Stimulated activated CD4-positive, alpha-beta T cell treated with anti-CD3 and anti-CD28 coated beads, Interleukin-1b, Interleukin-23, amount 100 ng/mL, for 48 hours (primary cell): ENCODE data around the gene NRXN3.

Source experiments
- DNase-seq: peaks from one replicate; pipeline ENCODE4 v3.0.0-alpha.2; 2020

The NRXN3 gene

GRCh38 chr14:78849952-78850351 is 679.8 kb downstream of the NRXN3 start:
- no peak for DNase-seq

DNA sequence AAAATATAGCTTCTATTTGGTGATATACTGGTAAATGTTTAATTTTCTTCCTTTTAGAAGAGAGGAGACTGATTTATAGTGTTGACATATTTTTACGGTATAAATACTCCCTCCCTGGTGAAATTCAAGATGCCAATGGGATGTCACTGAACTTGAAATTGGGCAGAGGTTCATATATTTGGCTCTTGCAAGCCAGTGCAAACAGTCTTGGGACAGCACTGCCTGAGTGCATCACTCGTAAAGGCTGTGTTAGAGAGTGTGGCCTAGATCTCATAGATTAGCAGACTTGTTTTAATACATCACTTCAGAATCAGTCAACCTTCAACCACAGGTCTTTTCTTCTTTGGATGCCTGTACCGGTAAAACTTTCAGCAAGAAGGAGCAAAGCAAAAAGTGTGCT is 681.0 kb downstream of the NRXN3 start:
- no peak for DNase-seq

GRCh38 chr14:78852040-78852439 is 681.9 kb downstream of the NRXN3 start:
- DNase-seq: no peak

DNA sequence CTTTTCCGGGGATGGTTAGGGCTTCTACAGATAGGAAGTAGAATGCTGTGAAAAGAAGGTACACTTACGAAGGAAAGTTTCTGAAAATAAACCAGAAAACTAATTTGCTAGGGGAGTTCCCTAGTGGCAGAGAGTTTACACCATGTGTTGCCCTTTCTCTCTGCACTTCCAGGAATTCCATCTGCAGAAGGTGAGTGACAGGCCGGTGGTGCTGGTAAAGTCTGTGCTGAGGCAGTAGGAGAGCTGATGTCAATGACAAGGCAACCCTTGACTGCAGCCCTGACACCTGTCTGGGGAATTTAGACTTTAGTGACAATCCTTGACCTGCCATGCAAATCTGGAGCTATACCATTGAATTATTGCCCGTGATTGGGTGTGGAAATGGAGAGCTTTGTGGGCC is 687.8 kb downstream of the NRXN3 start:
- DNase-seq: no peak

GRCh38 chr14:78863143-78863542 is 693.0 kb downstream of the NRXN3 start:
- no peak for DNase-seq

GRCh38 chr14:78872837-78873236 is 702.7 kb downstream of the NRXN3 start:
- DNase-seq: no peak

- no peak for DNase-seq
These were observed 703.4 kb downstream of the NRXN3 start for GRCh38 chr14:78873581-78873980.

- no peak for DNase-seq
These were observed 704.9 kb downstream of the NRXN3 start for GRCh38 chr14:78875049-78875448.

- DNase-seq: no peak
These were observed 715.7 kb downstream of the NRXN3 start for GRCh38 chr14:78885884-78886283.

- DNase-seq: no peak
These were observed 727.3 kb downstream of the NRXN3 start for GRCh38 chr14:78897443-78897842.

GRCh38 chr14:78902010-78902623 is 731.9 kb downstream of the NRXN3 start:
- DNase-seq: no peak

- no peak for DNase-seq
These were observed 733.9 kb downstream of the NRXN3 start for GRCh38 chr14:78904094-78904493.

- DNase-seq: no peak
These were observed 747.3 kb downstream of the NRXN3 start for GRCh38 chr14:78917462-78917861.

DNA sequence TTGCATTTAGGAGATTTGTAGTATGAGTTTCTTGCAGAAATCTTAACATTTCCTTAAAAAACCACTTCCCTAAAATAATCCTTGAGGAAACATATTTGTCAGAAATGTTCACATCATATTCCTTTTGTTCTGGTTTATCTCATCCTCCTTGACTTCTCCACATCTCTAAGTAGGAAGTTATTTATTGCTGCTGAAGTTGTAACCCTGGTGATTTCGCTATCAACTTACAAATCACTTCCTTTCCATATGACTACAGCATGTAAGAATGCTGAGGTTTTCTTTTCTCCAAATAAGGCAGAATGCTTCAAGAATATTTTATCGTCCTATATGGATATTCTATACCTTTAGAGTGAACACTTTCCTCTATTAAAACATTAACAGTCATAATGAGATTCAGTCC is 751.7 kb downstream of the NRXN3 start:
- no peak for DNase-seq

GRCh38 chr14:78927261-78927660 is 757.1 kb downstream of the NRXN3 start:
- no peak for DNase-seq

DNA sequence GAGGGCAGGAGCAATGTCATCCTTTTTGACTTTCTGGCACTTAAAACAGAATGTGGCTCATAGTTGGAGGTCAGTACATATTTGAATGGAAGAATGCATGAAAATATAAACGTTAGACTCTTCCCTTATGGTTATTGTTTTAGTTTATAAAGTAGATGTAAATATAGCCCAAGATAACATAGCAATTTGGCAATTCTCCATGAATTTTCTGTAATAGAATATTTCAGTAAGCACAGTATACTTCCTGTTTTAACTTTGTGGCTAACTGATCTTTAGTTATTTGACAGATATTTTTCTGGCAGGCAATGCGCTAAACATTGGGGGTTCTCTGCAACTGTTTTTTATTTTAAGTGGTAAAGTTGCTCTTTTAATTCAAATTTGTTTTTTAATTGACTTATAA is 763.0 kb downstream of the NRXN3 start:
- DNase-seq: no peak

DNA sequence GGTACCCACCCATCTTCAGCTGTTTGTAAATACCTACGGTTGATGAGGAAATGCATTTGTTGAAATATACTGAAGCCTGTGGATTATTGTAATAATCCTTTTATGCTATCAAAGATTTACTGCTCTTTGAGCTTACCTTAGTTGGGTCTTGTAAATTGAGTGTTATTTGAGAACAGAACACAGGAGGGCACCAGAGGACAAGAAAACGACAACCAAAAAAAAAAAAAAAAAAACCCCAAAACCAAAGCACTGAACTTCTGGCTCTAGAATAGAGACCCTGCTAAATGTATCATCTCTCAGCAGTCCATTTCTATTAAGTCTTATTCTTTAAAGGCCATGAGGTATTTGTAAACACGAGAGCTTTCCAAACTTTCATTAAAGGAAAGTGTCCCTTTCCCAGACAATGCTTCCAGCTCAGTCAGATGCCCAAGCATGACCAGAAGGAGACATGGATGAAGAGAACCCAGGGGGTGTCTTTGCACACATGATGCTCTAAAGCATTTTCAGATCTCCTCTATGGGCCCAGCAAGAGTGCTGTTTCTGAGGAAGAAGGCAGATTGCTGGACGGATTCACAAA is 763.9 kb downstream of the NRXN3 start:
- no peak for DNase-seq

DNA sequence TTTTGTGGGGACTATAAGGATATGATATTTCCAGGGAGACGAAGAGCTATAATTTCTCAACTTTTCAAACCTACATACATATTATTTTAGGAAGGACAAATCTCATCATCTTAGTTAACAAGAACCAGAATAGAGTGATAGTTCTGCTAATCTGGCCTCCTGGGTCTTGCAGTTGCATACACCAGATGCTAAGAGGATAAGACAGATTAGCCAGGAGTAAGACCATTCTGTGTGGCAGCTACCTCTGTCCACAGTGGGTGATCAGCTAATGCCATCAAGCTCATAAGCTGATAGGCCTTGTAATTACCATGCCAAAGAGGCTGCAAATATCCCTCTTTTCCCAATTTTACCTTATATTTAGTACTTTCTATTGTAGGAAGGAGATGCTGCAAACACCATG is 776.8 kb downstream of the NRXN3 start:
- DNase-seq: no peak

- DNase-seq: no peak
These were observed 777.5 kb downstream of the NRXN3 start for GRCh38 chr14:78947681-78948080.

DNA sequence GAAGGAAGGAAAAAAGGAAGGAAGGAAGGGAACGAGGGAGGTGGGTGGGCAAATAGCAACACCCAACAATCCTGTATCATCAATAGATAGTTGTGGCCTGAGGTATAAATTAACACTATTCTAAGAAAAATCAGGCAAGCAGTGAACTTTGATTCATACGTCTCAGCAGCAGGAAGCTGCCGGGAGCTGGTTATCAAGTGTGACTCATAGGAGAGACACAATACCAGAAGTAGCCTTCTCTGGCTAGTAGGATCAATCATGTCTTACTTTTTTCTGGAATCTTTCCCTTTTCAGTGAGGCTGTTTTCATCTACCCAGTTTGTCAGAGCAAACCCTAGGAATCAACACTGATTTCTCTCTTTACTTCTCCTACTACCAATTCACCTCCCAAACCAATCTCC is 780.5 kb downstream of the NRXN3 start:
- no peak for DNase-seq

DNA sequence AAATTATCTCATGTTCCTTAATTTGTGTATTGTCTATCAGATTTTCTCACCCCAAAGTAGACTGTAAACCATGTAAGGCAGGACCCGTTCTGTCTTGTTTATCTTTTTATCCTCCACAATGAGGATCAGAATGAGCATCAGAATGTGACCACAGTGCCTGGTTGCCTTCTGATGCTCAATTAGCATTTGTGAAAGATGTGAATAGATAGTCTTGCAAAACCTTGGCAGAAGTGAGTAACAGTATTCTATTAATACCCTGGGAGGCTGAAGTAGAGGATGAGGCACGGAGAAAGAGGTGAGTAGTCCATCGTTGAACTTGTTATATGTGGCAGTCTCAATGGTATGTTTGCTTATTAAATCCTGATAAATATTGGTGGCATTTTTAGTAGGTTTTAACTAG is 781.4 kb downstream of the NRXN3 start:
- no peak for DNase-seq

DNA sequence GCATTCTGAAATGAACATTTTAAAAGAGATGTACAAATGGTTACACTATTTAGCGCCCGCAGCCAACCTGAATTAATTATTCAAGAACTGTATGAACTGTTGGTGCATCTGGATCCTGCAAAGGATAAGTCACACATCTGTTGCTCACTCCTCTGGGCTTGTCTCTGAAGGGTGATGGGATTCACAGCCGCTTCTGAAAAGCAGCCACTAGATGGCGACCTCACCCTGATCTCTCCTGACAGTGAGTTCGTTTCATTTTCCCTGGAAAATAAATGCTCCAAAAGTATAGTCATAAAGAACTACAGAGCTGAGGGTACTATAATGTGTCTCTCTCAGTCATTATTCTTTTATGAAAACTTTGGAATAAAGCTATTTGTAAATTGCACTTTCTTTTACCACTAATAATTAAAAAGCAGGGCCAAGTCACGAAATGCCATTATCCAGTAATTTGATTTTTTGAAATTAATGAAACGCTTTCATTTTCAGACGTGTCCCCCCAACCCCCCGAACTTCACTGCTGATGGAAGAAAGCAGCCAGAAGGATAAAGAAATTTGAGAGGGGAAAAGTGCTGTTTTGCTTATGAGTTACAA is 789.6 kb downstream of the NRXN3 start:
- DNase-seq: peak; percentile 40

- no peak for DNase-seq
These were observed 797.1 kb downstream of the NRXN3 start for GRCh38 chr14:78967111-78967809.

DNA sequence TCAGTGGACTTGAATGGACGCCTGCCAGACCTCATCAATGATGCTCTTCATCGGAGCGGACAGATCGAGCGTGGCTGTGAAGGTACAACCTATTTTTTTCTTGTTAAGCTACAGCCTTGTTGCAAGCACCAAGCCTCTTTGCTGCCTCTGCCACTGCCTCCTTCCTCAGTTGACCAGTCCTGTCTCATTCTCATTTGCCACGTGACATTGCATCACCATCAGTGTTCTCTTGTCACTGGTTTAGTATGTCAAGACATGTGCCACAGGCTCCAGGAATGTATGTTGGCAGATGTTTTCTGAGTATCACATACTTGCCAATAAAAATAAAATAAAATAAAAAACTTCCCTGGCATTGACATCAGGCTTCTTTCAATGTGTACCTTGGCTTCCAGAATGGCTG is 798.1 kb downstream of the NRXN3 start:
- DNase-seq: no peak
